ENCODE data around the gene STARD10. TPM values are rescaled to one million over a fixed set of nuclear protein-coding genes. Genes with fewer than 3 reads are reported as not detected.

Gene STARD10
- total and polyA plus RNA-seq, 2 donors (not counting 3 experiments of a cell fraction or from before 2014, with no cell fraction given), result 16.1 to 22.5 TPM

GRCh38 chr11:72710278-72710677 lies 83.6 kb downstream of the STARD10 start:
- POLR2A ChIA-PET, result no interaction called here
- Histone ChIP-seq H4K20me1 (replicated peaks; ENCODE audit: control insufficient read depth, extremely low read depth, insufficient read depth, low read length) (no peaks in the 10 kb centered on the region), H3K4me2 (ENCODE audit: insufficient read depth, low read length) (no peak overlapping the region), H3K36me3 (ENCODE audit: control insufficient read depth in 2 of 2, extremely low read depth in 1 of 2, insufficient read depth in 2 of 2, low read length in 2 of 2) (peaks cover 0 to 45% of the 10 kb centered on the region in 2 experiments), H3K9ac (replicated peaks; ENCODE audit: extremely low read depth, insufficient read depth, low read length) (no peak overlapping the region), H3K27ac (ENCODE audit: insufficient read depth, low read depth, low read length) (no peak overlapping the region), H3K4me1 (ENCODE audit: control insufficient read depth, extremely low read depth, insufficient read depth, low read length) (no peaks in the 10 kb centered on the region), H3K9me3 (replicated peaks; ENCODE audit: control insufficient read depth, insufficient read depth, low read length) (no peaks in the 10 kb centered on the region), H3K79me2 (ENCODE audit: control insufficient read depth, insufficient read depth, low read length) (no peaks in the 10 kb centered on the region), H3K4me3 (replicated peaks in 1 of 3; ENCODE audit: insufficient read depth in 1 of 3, low read depth in 1 of 3, low read length in 3 of 3) (no peak overlapping the region), H3K27me3 (ENCODE audit: control insufficient read depth in 2 of 2, insufficient read depth in 2 of 2, low read length in 2 of 2) (no peaks in the 10 kb centered on the region), H2AFZ (ENCODE audit: low read depth, low read length) (no peak overlapping the region), H3K9me1 (replicated peaks; ENCODE audit: control insufficient read depth, extremely low read depth, insufficient read depth, low read length) (no peaks in the 10 kb centered on the region)
- TF ChIP-seq POLR2AphosphoS5 (IDR thresholded peaks at IDR 0.05; ENCODE audit: insufficient read depth, low read depth, low read length) (no peak), MYC (IDR thresholded peaks at IDR 0.05; ENCODE audit: low read depth, low read length) (no peak), CTCF (IDR thresholded peaks at IDR 0.05; ENCODE audit: extremely low read depth in 1 of 2, insufficient read depth in 1 of 2, low read depth in 1 of 2, low read length in 2 of 2) (no peak), JUN (IDR thresholded peaks at IDR 0.05; ENCODE audit: borderline replicate concordance, insufficient read depth, insufficient read length, low read depth) (no peak), POLR2A (IDR thresholded peaks at IDR 0.05; ENCODE audit: low read depth, low read length) (no peak), MAX (IDR thresholded peaks at IDR 0.05; ENCODE audit: insufficient read depth, insufficient read length) (no peak), FOS (IDR thresholded peaks at IDR 0.05; ENCODE audit: borderline replicate concordance, insufficient read depth, low read length) (no peak), EZH2 (IDR thresholded peaks at IDR 0.05; ENCODE audit: borderline replicate concordance, low read depth, low read length, severe bottlenecking) (no peak), GATA2 (IDR thresholded peaks at IDR 0.05; ENCODE audit: insufficient read depth, insufficient read length, low read depth, low read length) (no peak)
- no peak for DNase-seq (ENCODE audit: low read depth, low spot score)
- dilution Hi-C loops (cut with MboI; ENCODE audit: extremely low pct_ligation_motif_present, low sequenced_read_pairs) (no loop called here), intact Hi-C loops (cut with micrococcal nuclease) (no loop called here)
- CTCF ChIA-PET, result interaction anchor here (0.9 kb wide), 1 partner anchor 15 kb away, joined by 3 read pairs; no protein-coding TSS in a partner anchor
- BruUV-seq (replicated peaks), result no TSS peak
- no peak for FAIRE-seq
